HuH-7.5 (cell line): Measurements from ENCODE around the gene OPALIN.

Experiments used
- DNase-seq: peaks from one replicate; pipeline ENCODE4 v3.0.0; 2011; ENCODE audit warnings: low spot score

OPALIN gene

DNA sequence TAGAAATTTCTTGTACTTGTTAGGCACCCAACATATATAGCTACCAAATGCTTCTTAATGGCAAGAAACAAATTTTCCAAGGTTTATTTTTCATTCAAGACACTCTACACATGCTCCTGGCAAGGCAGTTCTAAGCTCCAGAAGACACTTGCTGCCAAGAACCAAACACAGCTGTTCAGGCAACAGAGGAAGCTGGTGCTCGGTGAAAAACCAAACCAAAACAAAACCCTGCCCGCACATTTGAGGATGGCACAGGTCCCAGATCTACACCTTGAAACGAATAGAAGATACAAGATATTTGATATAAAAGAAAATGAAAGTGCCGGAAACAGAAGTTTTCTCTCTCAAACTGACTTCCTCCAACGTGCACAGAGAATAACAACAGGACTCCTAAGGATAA, 59.4 kb downstream of the OPALIN start:
- no peak for DNase-seq

DNA sequence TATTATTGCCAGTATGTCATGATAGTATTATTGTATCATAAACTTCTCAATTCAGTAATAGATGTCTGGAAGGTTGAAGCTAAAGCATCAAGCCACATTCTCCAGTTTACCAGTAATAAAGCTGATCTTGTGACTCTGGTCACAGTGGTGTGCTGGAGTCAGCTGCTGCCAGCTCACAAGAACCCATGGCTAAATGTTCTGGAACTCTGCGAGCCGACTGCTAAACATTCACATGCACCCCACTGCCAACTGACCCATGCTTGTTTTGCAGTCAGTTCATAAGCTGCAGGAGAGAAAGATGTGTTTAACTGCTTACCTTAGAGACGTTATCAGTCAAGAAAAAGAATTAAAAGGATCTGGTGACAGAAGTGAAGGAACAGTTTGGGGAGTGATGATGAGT, 60.4 kb downstream of the OPALIN start:
- DNase-seq, result no peak

DNA sequence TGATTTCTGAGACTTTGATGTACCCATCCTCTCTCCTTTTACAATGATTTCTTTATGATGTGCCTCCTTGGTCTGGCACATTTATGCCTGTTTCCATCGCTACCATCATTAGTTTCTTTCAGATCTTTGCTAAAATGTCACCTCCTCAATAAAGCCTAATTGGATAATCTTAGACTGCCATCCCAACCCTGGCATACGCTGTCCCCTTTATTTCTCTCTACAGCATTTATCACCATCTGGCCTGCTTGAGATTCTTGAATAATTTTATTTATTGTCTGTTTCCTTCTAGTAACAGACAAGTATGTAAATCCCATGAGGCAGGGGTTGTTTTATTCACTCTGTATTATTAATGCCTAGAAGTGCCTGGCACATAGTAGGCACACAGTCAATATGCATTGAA, 61.3 kb downstream of the OPALIN start:
- no peak for DNase-seq

GRCh38 chr10:96295475-96295874, 63.3 kb downstream of the OPALIN start:
- DNase-seq, result no peak
